Measurements from ENCODE around the gene ANO4. TPM values are rescaled to one million over a fixed set of nuclear protein-coding genes. Genes with fewer than 3 reads are reported as not detected.
A peak's percentile ranks its signal among the peaks of the same experiment; 100 is the strongest.
"Not testable (repeated sequence)": the region's sequence is repeated elsewhere in the genome, so short reads cannot be mapped to it uniquely, and the experiment has no call there.

Gene ANO4
- total and polyA plus RNA-seq, 8 donors: 2.0 to 6.9 (median 4.7) TPM; not detected in 1

GRCh38 chr12:100984796-100985195, 190.2 kb downstream of the ANO4 start:
- Histone ChIP-seq H3K36me3 (no peaks in the 10 kb centered on the region), H3K4me1 (no peaks in the 10 kb centered on the region), H3K9me3 (no peaks in the 10 kb centered on the region), H3K4me3 (no peak overlapping the region), H3K27ac (no peak overlapping the region), H3K27me3 (no peaks in the 10 kb centered on the region)
- intact Hi-C loops (cut with DNase I): no loop called here
- ATAC-seq (no peak), DNase-seq (no peak)
- TF ChIP-seq, protein P1, sequence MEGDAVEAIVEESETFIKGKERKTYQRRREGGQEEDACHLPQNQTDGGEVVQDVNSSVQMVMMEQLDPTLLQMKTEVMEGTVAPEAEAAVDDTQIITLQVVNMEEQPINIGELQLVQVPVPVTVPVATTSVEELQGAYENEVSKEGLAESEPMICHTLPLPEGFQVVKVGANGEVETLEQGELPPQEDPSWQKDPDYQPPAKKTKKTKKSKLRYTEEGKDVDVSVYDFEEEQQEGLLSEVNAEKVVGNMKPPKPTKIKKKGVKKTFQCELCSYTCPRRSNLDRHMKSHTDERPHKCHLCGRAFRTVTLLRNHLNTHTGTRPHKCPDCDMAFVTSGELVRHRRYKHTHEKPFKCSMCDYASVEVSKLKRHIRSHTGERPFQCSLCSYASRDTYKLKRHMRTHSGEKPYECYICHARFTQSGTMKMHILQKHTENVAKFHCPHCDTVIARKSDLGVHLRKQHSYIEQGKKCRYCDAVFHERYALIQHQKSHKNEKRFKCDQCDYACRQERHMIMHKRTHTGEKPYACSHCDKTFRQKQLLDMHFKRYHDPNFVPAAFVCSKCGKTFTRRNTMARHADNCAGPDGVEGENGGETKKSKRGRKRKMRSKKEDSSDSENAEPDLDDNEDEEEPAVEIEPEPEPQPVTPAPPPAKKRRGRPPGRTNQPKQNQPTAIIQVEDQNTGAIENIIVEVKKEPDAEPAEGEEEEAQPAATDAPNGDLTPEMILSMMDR (IDR thresholded peaks at IDR 0.05): no peak

- H3K9me3 ChIP-seq: no peaks in the 10 kb centered on the region
- no peaks in the 10 kb centered on the region for H3K4me1 ChIP-seq
- H3K27ac ChIP-seq: no peak overlapping the region
- no peaks in the 10 kb centered on the region for H3K36me3 ChIP-seq
- H3K4me3 ChIP-seq: no peak overlapping the region
- DNase-seq (peak in 2 of 4 donors; percentile 13 to 16), ATAC-seq (peak; percentile 24)
- H3K27me3 ChIP-seq: no peaks in the 10 kb centered on the region
- intact Hi-C loops (cut with DNase I): no loop called here
- TF ChIP-seq, protein P1 (IDR thresholded peaks at IDR 0.05): no peak
These were observed 192.3 kb downstream of the ANO4 start for GRCh38 chr12:100986595-100987547.

GRCh38 chr12:100987552-100988521, 193.3 kb downstream of the ANO4 start:
- peak in 1 of 4 donors; percentile 3 for DNase-seq
- ATAC-seq: peak; percentile 54
- Histone ChIP-seq H3K9me3 (no peaks in the 10 kb centered on the region), H3K27ac (no peak overlapping the region), H3K27me3 (no peaks in the 10 kb centered on the region), H3K4me3 (no peak overlapping the region), H3K4me1 (no peaks in the 10 kb centered on the region), H3K36me3 (no peaks in the 10 kb centered on the region)
- intact Hi-C loops (cut with DNase I): no loop called here
- TF ChIP-seq, protein P1 (IDR thresholded peaks at IDR 0.05): no peak

DNA sequence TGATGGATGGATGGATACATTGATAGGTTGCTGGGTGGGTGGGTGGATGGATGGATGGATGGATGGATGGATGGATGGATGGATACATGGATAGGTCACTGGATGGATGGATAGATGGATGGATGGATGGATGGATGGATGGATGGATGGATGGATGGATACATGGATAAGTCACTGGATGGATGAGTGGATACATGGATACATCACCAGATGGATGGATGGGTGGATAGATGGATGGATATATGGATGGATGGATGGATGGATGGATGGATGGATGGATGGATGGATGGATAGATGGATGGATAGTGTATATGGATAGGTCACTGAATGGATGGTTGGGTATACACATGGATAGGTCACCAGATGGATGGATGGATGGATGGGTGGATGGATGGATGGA, 194.9 kb downstream of the ANO4 start:
- H3K4me1 ChIP-seq; H3K27ac ChIP-seq; H3K9me3 ChIP-seq; H3K36me3 ChIP-seq; DNase-seq; H3K4me3 ChIP-seq; intact Hi-C loops (cut with DNase I); ATAC-seq; H3K27me3 ChIP-seq: not testable (repeated sequence)

DNA sequence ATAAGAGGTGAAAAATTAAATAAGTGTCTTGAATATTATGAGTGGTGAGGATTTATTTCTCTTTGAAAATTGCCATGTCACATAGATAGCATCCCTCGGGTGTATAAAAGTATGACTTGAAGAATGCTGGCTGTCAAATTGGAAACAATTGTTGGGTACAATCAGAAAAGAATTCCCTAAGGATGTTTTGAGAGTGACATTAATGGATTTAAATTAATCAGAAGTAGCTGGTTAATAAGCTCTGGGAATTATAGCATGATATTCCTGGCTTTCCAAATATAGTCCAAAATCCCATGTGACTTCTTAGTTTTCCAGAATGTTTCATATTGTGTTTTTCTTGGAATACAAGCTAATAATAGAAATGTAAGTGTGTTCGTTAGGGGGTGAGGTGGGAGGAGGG, 196.5 kb downstream of the ANO4 start:
- intact Hi-C loops (cut with DNase I): no loop called here
- Histone ChIP-seq H3K9me3 (no peaks in the 10 kb centered on the region), H3K27me3 (no peaks in the 10 kb centered on the region), H3K27ac (no peak overlapping the region), H3K4me1 (no peaks in the 10 kb centered on the region), H3K4me3 (no peak overlapping the region), H3K36me3 (no peaks in the 10 kb centered on the region)
- TF ChIP-seq, protein P1 (IDR thresholded peaks at IDR 0.05): no peak
- no peak for ATAC-seq
- DNase-seq: no peak
